Measurements from ENCODE around the gene RHOB. TPM values are rescaled to one million over a fixed set of nuclear protein-coding genes. Genes with fewer than 3 reads are reported as not detected.

The RHOB gene
- total and polyA plus RNA-seq, 2 donors (not counting 1 experiment from before 2014, with no cell fraction given) = 63.0 to 1,037 TPM

DNA sequence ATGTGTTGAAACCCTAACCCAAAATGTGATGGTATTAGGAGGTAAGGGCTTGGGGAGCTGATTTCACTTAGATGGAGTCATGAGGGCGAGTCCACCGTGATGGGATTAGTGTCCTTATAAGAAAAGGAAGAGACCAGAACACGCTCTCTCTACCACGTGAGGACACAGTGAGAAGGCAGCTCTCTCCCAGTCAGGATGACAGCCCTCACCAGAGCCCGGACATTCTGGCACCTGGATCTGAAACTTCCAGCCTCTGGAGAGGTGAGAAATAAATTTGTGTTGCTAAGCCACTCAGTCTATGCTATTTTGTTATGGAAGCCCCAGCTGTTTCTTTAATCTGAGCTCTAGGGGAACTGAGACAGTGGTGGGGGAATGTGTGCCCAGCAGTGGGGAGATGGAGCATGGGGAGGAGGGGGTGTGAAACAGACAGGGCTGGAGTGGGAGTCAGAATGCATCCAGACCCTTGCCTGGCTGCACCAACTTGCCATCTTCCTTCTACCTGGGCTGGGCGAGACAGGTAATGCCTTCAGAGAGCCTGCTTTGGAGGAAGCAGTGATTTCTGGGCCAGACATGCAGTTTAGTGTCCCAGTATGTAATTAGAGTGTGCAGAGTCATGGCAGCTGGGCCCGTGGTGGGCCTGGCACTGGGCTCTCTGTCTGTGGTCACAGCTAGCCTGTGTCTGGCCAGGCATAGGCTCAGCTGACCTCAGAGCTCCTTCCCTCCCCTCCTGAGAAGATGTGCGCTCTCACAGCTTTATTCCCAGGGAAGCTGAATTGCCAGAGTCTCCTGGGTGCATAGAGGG lies 38.1 kb downstream of the RHOB start:
- CTCF ChIA-PET = interaction anchor here (1.6 kb wide), 1 partner anchor 9 kb away, joined by 3 read pairs; no protein-coding TSS in a partner anchor
- no peaks in the 10 kb centered on the region for H3K9me3 Mint-ChIP-seq (ENCODE audit: insufficient read depth)

More for the DNA sequence above, 38.1 kb downstream of the RHOB start:
- H3K4me1 Mint-ChIP-seq = no peaks in the 10 kb centered on the region
- POLR2A ChIA-PET = no interaction called here
- Histone ChIP-seq H3K27me3 (replicated peaks in 1 of 4; ENCODE audit: control extremely low read depth in 1 of 4, control insufficient read depth in 3 of 4, insufficient read depth in 4 of 4, low read length in 3 of 4) (no peaks in the 10 kb centered on the region), H3K4me3 (ENCODE audit: control extremely low read depth in 1 of 5, extremely low read depth in 1 of 5, insufficient read depth in 1 of 5, low read depth in 2 of 5, low read length in 4 of 5) (no peak overlapping the region), H3K4me2 (replicated peaks; ENCODE audit: low read depth, low read length, poor library complexity, severe bottlenecking) (no peak overlapping the region), H2AFZ (ENCODE audit: insufficient read depth, low read depth, low read length, poor library complexity, severe bottlenecking) (no peak overlapping the region), H3K79me2 (ENCODE audit: control insufficient read depth, insufficient read depth, low read length) (no peaks in the 10 kb centered on the region), H3K9ac (ENCODE audit: low read length) (no peak overlapping the region), H3K4me1 (ENCODE audit: control insufficient read depth in 2 of 2, insufficient read depth in 2 of 2, low read length in 2 of 2) (no peaks in the 10 kb centered on the region), H3K36me3 (replicated peaks in 1 of 2; ENCODE audit: control extremely low read depth in 1 of 2, control insufficient read depth in 1 of 2, extremely low read depth in 1 of 2, insufficient read depth in 2 of 2, low read length in 1 of 2) (no peaks in the 10 kb centered on the region), H4K20me1 (ENCODE audit: control insufficient read depth, insufficient read depth, low read length, poor library complexity, severe bottlenecking) (no peaks in the 10 kb centered on the region), H3K9me3 (ENCODE audit: control extremely low read depth in 1 of 3, control insufficient read depth in 2 of 3, insufficient read depth in 1 of 3, low read length in 2 of 3) (no peaks in the 10 kb centered on the region), H3K27ac (ENCODE audit: low read length in 2 of 2) (no peak overlapping the region)
- peaks cover 3% of the 10 kb centered on the region for H3K27me3 Mint-ChIP-seq
- H3K27ac Mint-ChIP-seq = no peak overlapping the region
- intact Hi-C loops (cut with micrococcal nuclease) = no loop called here
- WGBS (ENCODE audit: insufficient coverage) = 97% methylated on average over 5 of the region's 8 CpGs
- no peak for TF ChIP-seq EZH2 (IDR thresholded peaks at IDR 0.05; ENCODE audit: borderline replicate concordance, insufficient read depth, low read depth, low read length, poor library complexity, severe bottlenecking)
- TF ChIP-seq, protein P1, sequence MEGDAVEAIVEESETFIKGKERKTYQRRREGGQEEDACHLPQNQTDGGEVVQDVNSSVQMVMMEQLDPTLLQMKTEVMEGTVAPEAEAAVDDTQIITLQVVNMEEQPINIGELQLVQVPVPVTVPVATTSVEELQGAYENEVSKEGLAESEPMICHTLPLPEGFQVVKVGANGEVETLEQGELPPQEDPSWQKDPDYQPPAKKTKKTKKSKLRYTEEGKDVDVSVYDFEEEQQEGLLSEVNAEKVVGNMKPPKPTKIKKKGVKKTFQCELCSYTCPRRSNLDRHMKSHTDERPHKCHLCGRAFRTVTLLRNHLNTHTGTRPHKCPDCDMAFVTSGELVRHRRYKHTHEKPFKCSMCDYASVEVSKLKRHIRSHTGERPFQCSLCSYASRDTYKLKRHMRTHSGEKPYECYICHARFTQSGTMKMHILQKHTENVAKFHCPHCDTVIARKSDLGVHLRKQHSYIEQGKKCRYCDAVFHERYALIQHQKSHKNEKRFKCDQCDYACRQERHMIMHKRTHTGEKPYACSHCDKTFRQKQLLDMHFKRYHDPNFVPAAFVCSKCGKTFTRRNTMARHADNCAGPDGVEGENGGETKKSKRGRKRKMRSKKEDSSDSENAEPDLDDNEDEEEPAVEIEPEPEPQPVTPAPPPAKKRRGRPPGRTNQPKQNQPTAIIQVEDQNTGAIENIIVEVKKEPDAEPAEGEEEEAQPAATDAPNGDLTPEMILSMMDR (IDR thresholded peaks at IDR 0.05) = no peak
- no peak for ATAC-seq (ENCODE audit: low read depth)
- no peak overlapping the region for H3K4me3 Mint-ChIP-seq
- no peak for DNase-seq
